Subcutaneous adipose tissue (tissue), 4 donors: Measurements from ENCODE around the gene CRKL. TPM values are rescaled to one million over a fixed set of nuclear protein-coding genes. Genes with fewer than 3 reads are reported as not detected.

Experiments used
- CTCF ChIP-seq: fragments of 450-650 bp; IDR thresholded peaks from one replicate; pipeline ENCODE4 v1.5.1; 2016; ENCODE audit warnings: low read depth, mild to moderate bottlenecking, control low read depth, antibody characterized with exemption, moderate library complexity
- total RNA-seq, 4 donors: library from RNA; depleted of rRNA; stranded (reverse); fragments of >200 nt; gene quantifications; one replicate each; pipeline ENCODE4 v1.1.0, GENCODE V29; 2016

Gene CRKL
- total RNA-seq, 4 donors from 2014 or later = 32.1 to 39.8 (median 35.9) TPM

DNA sequence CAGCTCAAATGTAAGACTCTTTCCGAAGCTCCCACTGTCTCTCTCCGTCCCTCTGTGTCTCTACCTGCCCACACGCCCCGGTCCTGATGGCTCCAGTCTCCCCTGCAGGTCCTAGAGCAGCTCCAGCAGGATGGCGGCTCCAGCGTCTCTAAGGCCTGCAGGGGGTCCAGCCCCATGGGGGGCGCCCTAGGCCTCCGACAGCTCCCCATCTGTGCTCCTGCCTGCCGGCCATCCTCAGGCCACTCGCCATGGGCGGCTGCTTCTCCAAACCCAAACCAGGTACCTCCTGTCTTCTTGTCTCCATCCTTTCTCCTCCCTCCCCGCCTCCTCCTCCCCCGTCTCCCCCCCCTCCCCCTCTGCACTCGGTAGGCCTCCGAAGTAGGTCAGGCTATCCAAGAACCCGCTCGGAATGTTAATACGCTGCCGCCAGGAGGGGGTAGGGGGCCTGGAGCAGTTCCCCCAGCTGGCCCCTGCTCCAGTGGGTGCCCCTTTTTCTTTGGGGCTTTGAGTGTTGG lies 50.5 kb downstream of the CRKL start:
- no peak for TF ChIP-seq CTCF

GRCh38 chr22:20968281-20968977 lies 51.2 kb downstream of the CRKL start:
- TF ChIP-seq CTCF = no peak

DNA sequence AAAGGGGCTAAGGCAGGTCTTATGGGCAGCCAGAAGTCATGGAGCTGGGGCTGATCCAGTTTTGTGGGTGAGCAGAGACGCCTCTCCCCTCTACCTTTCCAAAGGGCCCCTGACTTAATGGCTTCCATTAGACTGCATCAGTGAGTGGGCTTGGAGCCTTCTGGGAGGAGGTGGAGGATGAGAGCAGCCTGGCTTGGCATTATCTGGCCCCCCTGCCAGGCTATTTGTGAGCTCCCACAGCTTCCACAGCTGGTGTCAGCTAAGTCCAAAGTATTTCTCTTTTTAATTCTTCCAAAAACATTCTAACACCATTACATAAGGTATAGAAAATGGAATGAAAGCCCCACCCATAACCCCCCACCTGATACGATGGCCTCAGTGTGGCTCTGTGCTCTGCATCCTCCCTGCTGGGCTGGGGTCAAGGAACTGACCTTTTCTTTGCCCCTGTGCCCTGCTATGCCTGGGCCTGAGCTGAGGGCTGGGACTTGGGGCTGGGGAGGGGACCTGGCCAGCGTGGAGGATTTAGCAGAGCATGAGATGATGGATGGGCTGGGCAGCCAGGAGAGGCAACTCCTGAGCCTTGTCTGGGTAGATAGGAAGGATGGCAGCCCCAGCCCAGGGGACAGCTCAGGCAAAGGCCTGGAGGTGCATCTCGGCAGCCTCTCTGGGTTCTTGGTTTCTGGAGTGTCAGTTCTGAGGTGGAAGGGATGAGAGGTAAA lies 53.9 kb downstream of the CRKL start:
- no peak for TF ChIP-seq CTCF

GRCh38 chr22:20972933-20973577 lies 55.8 kb downstream of the CRKL start:
- no peak for TF ChIP-seq CTCF

- no peak for TF ChIP-seq CTCF
These were observed 56.6 kb downstream of the CRKL start for GRCh38 chr22:20973634-20974286.

- TF ChIP-seq CTCF = no peak
These were observed 57.2 kb downstream of the CRKL start for GRCh38 chr22:20974336-20974955.
